G401 (cell line): ENCODE results near the gene SHLD2. TPM values are rescaled to one million over a fixed set of nuclear protein-coding genes. Genes with fewer than 3 reads are reported as not detected.
"Not testable (repeated sequence)": the region's sequence is repeated elsewhere in the genome, so short reads cannot be mapped to it uniquely, and the experiment has no call there.

Experiments used
- DNase-seq: peaks from one replicate; pipeline ENCODE4 v3.0.0-alpha.2; 2015; ENCODE audit warnings: low spot score
- in situ Hi-C: cut with HindIII; loops from 2 replicates; pipeline ENCODE4 v1.10.0; 2016; ENCODE audit warnings: low sequenced_read_pairs, mixed read lengths
- total RNA-seq: library from RNA; depleted of rRNA; stranded (reverse); fragments of >200 nt; shearing (Covaris generic); gene quantifications from 2 replicates; pipeline ENCODE4 v1.2.3, GENCODE V29; 2014

The SHLD2 gene
- total RNA-seq, 1 experiment from 2014 or later: 41.5 TPM

- in situ Hi-C loops, DNase-seq: not testable (repeated sequence)
These were observed 11.3 kb upstream of the SHLD2 start for GRCh38 chr10:87083576-87084290.

GRCh38 chr10:87084291-87084782 lies 10.7 kb upstream of the SHLD2 start:
- DNase-seq, in situ Hi-C loops: not testable (repeated sequence)

GRCh38 chr10:87085537-87085936 lies 9.5 kb upstream of the SHLD2 start:
- no peak for DNase-seq
- in situ Hi-C loops: no loop called here

GRCh38 chr10:87089746-87090145 lies 5.3 kb upstream of the SHLD2 start:
- in situ Hi-C loops: no loop called here
- no peak for DNase-seq

GRCh38 chr10:87090779-87091178 lies 4.2 kb upstream of the SHLD2 start:
- no peak for DNase-seq
- in situ Hi-C loops: no loop called here

- in situ Hi-C loops: no loop called here
These were observed 2.6 kb upstream of the SHLD2 start for GRCh38 chr10:87092376-87092860.

GRCh38 chr10:87092861-87093631 lies 2.0 kb upstream of the SHLD2 start:
- in situ Hi-C loops: no loop called here
- DNase-seq: peak; percentile 42

More at GRCh38 chr10:87092376-87092860, 2.6 kb upstream of the SHLD2 start:
- DNase-seq: peak; percentile 25

GRCh38 chr10:87093632-87094372 lies 1.2 kb upstream of the SHLD2 start:
- in situ Hi-C loops: no loop called here
- peak; percentile 66 for DNase-seq

- in situ Hi-C loops: no loop called here
- DNase-seq: peak; percentile 66
These were observed 385 bp downstream of the SHLD2 start for GRCh38 chr10:87095236-87095945.

- DNase-seq: no peak
- in situ Hi-C loops: no loop called here
These were observed 7.0 kb downstream of the SHLD2 start for GRCh38 chr10:87101996-87102395.

- in situ Hi-C loops, DNase-seq: not testable (repeated sequence)
These were observed 9.7 kb downstream of the SHLD2 start for GRCh38 chr10:87104727-87105126.

GRCh38 chr10:87105446-87106124 lies 10.6 kb downstream of the SHLD2 start:
- no peak for DNase-seq
- in situ Hi-C loops: no loop called here

- in situ Hi-C loops: not testable (repeated sequence)
These were observed 23.1 kb downstream of the SHLD2 start for GRCh38 chr10:87118122-87118521.

GRCh38 chr10:87119029-87119428 lies 24.0 kb downstream of the SHLD2 start:
- in situ Hi-C loops, DNase-seq: not testable (repeated sequence)

More at GRCh38 chr10:87118122-87118521, 23.1 kb downstream of the SHLD2 start:
- not testable (repeated sequence) for DNase-seq

GRCh38 chr10:87123351-87123750 lies 28.3 kb downstream of the SHLD2 start:
- DNase-seq, in situ Hi-C loops: not testable (repeated sequence)

GRCh38 chr10:87127048-87127447 lies 32.0 kb downstream of the SHLD2 start:
- in situ Hi-C loops: not testable (repeated sequence)

GRCh38 chr10:87127607-87128156 lies 32.7 kb downstream of the SHLD2 start:
- in situ Hi-C loops, DNase-seq: not testable (repeated sequence)

More at GRCh38 chr10:87127048-87127447, 32.0 kb downstream of the SHLD2 start:
- DNase-seq: not testable (repeated sequence)

GRCh38 chr10:87132176-87132575 lies 37.2 kb downstream of the SHLD2 start:
- DNase-seq, in situ Hi-C loops: not testable (repeated sequence)
